ENCODE measurements around the gene ADI1. TPM values are rescaled to one million over a fixed set of nuclear protein-coding genes. Genes with fewer than 3 reads are reported as not detected.

Gene ADI1
- total and polyA plus RNA-seq, 5 donors from 2014 or later, result 21.2 to 52.4 (median 48.9) TPM

DNA sequence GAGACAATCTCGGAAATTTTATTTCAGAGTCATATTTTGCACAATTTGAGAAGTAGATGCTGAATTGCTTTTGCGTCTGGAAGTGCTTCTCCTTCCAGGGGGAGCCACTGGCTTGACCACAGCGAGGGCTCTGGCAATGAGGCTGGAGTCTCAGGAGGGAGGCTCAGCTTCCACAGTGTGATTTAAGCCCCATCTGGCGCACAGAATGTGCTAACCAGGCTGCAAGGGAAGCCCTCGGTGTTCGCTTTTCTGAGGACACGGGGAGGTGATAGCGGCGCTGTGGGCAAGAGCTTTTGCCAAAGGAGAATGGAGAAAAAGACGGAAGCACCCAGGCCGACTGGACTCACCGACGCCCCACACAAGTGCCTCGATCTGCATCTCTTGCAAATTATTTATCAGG is 52.4 kb downstream of the ADI1 start:
- no peak for DNase-seq
- H3K9me3 Mint-ChIP-seq, result no peaks in the 10 kb centered on the region
- no peaks in the 10 kb centered on the region for H3K4me1 ChIP-seq (ENCODE audit: control insufficient read depth, insufficient read depth, low read length, poor library complexity, severe bottlenecking)
- no peaks in the 10 kb centered on the region for H3K27me3 ChIP-seq (ENCODE audit: control insufficient read depth, insufficient read depth, low read length)
- H3K4me3 ChIP-seq (ENCODE audit: low read depth, low read length), result no peak overlapping the region
- peaks cover 70% of the 10 kb centered on the region for H3K36me3 ChIP-seq (ENCODE audit: control insufficient read depth, insufficient read depth, low read length)
- no peak overlapping the region for H3K27ac ChIP-seq (ENCODE audit: insufficient read depth, low read length, poor library complexity, severe bottlenecking)
- no peak overlapping the region for H3K4me3 Mint-ChIP-seq
- no peaks in the 10 kb centered on the region for H3K27me3 Mint-ChIP-seq
- H3K27ac Mint-ChIP-seq, result no peak overlapping the region
- no peak for ATAC-seq (ENCODE audit: low read depth in 2 of 2)
- H3K9me3 ChIP-seq (ENCODE audit: control insufficient read depth in 2 of 2, low read length in 2 of 2), result no peaks in the 10 kb centered on the region
- peaks cover 2 to 5% (median 3%) of the 10 kb centered on the region in 4 donors for H3K4me1 Mint-ChIP-seq
- H3K36me3 Mint-ChIP-seq, result peaks cover 49% of the 10 kb centered on the region

GRCh38 chr2:3466482-3466863 is 52.9 kb downstream of the ADI1 start:
- no peaks in the 10 kb centered on the region for H3K4me1 ChIP-seq (ENCODE audit: control insufficient read depth, insufficient read depth, low read length, poor library complexity, severe bottlenecking)
- ATAC-seq (ENCODE audit: low read depth in 2 of 2), result no peak
- peaks cover 2 to 7% (median 5%) of the 10 kb centered on the region in 4 donors for H3K4me1 Mint-ChIP-seq
- no peak overlapping the region for H3K27ac Mint-ChIP-seq
- H3K27ac ChIP-seq (ENCODE audit: insufficient read depth, low read length, poor library complexity, severe bottlenecking), result no peak overlapping the region
- H3K4me3 ChIP-seq (ENCODE audit: low read depth, low read length), result no peak overlapping the region
- no peaks in the 10 kb centered on the region for H3K9me3 Mint-ChIP-seq
- H3K27me3 Mint-ChIP-seq, result no peaks in the 10 kb centered on the region
- H3K36me3 Mint-ChIP-seq, result peaks cover 45% of the 10 kb centered on the region
- peaks cover 65% of the 10 kb centered on the region for H3K36me3 ChIP-seq (ENCODE audit: control insufficient read depth, insufficient read depth, low read length)
- H3K4me3 Mint-ChIP-seq, result no peak overlapping the region
- H3K27me3 ChIP-seq (ENCODE audit: control insufficient read depth, insufficient read depth, low read length), result no peaks in the 10 kb centered on the region
- DNase-seq, result no peak
- H3K9me3 ChIP-seq (ENCODE audit: control insufficient read depth in 2 of 2, low read length in 2 of 2), result no peaks in the 10 kb centered on the region

- DNase-seq (no peak), ATAC-seq (ENCODE audit: low read depth in 2 of 2) (no peak)
- peaks cover 45% of the 10 kb centered on the region for H3K36me3 Mint-ChIP-seq
- peaks cover 2 to 10% (median 6%) of the 10 kb centered on the region in 4 donors for H3K4me1 Mint-ChIP-seq
- Histone ChIP-seq H3K4me1 (ENCODE audit: control insufficient read depth, insufficient read depth, low read length, poor library complexity, severe bottlenecking) (no peaks in the 10 kb centered on the region), H3K27me3 (ENCODE audit: control insufficient read depth, insufficient read depth, low read length) (no peaks in the 10 kb centered on the region), H3K9me3 (ENCODE audit: control insufficient read depth in 2 of 2, low read length in 2 of 2) (no peaks in the 10 kb centered on the region), H3K36me3 (ENCODE audit: control insufficient read depth, insufficient read depth, low read length) (peaks cover 61% of the 10 kb centered on the region), H3K27ac (ENCODE audit: insufficient read depth, low read length, poor library complexity, severe bottlenecking) (no peak overlapping the region), H3K4me3 (ENCODE audit: low read depth, low read length) (no peak overlapping the region)
- H3K27me3 Mint-ChIP-seq, result no peaks in the 10 kb centered on the region
- H3K9me3 Mint-ChIP-seq, result no peaks in the 10 kb centered on the region
- H3K27ac Mint-ChIP-seq, result no peak overlapping the region
- H3K4me3 Mint-ChIP-seq, result no peak overlapping the region
Observed at GRCh38 chr2:3465844-3466481, 53.4 kb downstream of the ADI1 start.

GRCh38 chr2:3465328-3465727 is 54.0 kb downstream of the ADI1 start:
- Histone ChIP-seq H3K4me3 (ENCODE audit: low read depth, low read length) (no peak overlapping the region), H3K36me3 (ENCODE audit: control insufficient read depth, insufficient read depth, low read length) (peaks cover 59% of the 10 kb centered on the region), H3K4me1 (ENCODE audit: control insufficient read depth, insufficient read depth, low read length, poor library complexity, severe bottlenecking) (no peaks in the 10 kb centered on the region), H3K27ac (ENCODE audit: insufficient read depth, low read length, poor library complexity, severe bottlenecking) (no peak overlapping the region), H3K27me3 (ENCODE audit: control insufficient read depth, insufficient read depth, low read length) (no peaks in the 10 kb centered on the region), H3K9me3 (ENCODE audit: control insufficient read depth in 2 of 2, low read length in 2 of 2) (no peaks in the 10 kb centered on the region)
- ATAC-seq (ENCODE audit: low read depth in 2 of 2) (no peak), DNase-seq (no peak)
- no peak overlapping the region for H3K4me3 Mint-ChIP-seq
- H3K9me3 Mint-ChIP-seq, result no peaks in the 10 kb centered on the region
- H3K27ac Mint-ChIP-seq, result no peak overlapping the region
- H3K36me3 Mint-ChIP-seq, result peaks cover 39% of the 10 kb centered on the region
- H3K27me3 Mint-ChIP-seq, result no peaks in the 10 kb centered on the region
- H3K4me1 Mint-ChIP-seq, result peaks cover 2 to 10% (median 6%) of the 10 kb centered on the region in 4 donors

- Histone ChIP-seq H3K4me3 (ENCODE audit: low read depth, low read length) (no peak overlapping the region), H3K27ac (ENCODE audit: insufficient read depth, low read length, poor library complexity, severe bottlenecking) (no peak overlapping the region), H3K9me3 (ENCODE audit: control insufficient read depth in 2 of 2, low read length in 2 of 2) (no peaks in the 10 kb centered on the region), H3K27me3 (ENCODE audit: control insufficient read depth, insufficient read depth, low read length) (no peaks in the 10 kb centered on the region), H3K36me3 (ENCODE audit: control insufficient read depth, insufficient read depth, low read length) (peaks cover 54% of the 10 kb centered on the region), H3K4me1 (ENCODE audit: control insufficient read depth, insufficient read depth, low read length, poor library complexity, severe bottlenecking) (no peaks in the 10 kb centered on the region)
- H3K4me1 Mint-ChIP-seq, result peaks cover 2 to 10% (median 6%) of the 10 kb centered on the region in 4 donors
- no peak for DNase-seq
- no peak overlapping the region for H3K4me3 Mint-ChIP-seq
- no peak overlapping the region for H3K27ac Mint-ChIP-seq
- peaks cover 33% of the 10 kb centered on the region for H3K36me3 Mint-ChIP-seq
- H3K9me3 Mint-ChIP-seq, result no peaks in the 10 kb centered on the region
- no peak for ATAC-seq (ENCODE audit: low read depth in 2 of 2)
- H3K27me3 Mint-ChIP-seq, result no peaks in the 10 kb centered on the region
Observed at GRCh38 chr2:3464401-3465005, 54.8 kb downstream of the ADI1 start.

DNA sequence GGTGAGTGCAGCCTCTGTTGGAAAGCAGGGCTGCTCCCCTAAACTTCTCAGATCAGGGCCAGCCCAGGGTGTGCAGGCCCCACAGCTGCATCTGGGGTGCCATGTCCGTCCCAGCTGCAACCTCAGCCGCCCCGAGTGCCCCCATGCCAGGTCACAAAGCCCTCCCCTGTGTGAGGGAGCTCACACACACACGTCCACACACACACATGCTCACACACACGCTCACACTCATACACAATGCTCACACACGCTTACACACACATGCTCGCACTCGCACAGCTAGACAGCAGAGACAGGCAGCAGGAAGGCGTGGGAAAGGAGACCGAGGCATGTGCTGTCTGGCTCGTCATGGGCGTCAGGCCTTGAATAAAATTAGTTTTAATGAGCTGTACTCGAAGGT is 55.4 kb downstream of the ADI1 start:
- no peak overlapping the region for H3K27ac Mint-ChIP-seq
- H3K4me1 ChIP-seq (ENCODE audit: control insufficient read depth, insufficient read depth, low read length, poor library complexity, severe bottlenecking), result no peaks in the 10 kb centered on the region
- no peak for ATAC-seq (ENCODE audit: low read depth in 2 of 2)
- no peak overlapping the region for H3K27ac ChIP-seq (ENCODE audit: insufficient read depth, low read length, poor library complexity, severe bottlenecking)
- H3K36me3 ChIP-seq (ENCODE audit: control insufficient read depth, insufficient read depth, low read length), result peaks cover 52% of the 10 kb centered on the region
- H3K9me3 Mint-ChIP-seq, result no peaks in the 10 kb centered on the region
- DNase-seq, result no peak
- no peak overlapping the region for H3K4me3 Mint-ChIP-seq
- H3K9me3 ChIP-seq (ENCODE audit: control insufficient read depth in 2 of 2, low read length in 2 of 2), result no peaks in the 10 kb centered on the region
- peaks cover 2 to 10% (median 6%) of the 10 kb centered on the region in 4 donors for H3K4me1 Mint-ChIP-seq
- H3K4me3 ChIP-seq (ENCODE audit: low read depth, low read length), result no peak overlapping the region
- peaks cover 32% of the 10 kb centered on the region for H3K36me3 Mint-ChIP-seq
- H3K27me3 ChIP-seq (ENCODE audit: control insufficient read depth, insufficient read depth, low read length), result no peaks in the 10 kb centered on the region
- H3K27me3 Mint-ChIP-seq, result no peaks in the 10 kb centered on the region

DNA sequence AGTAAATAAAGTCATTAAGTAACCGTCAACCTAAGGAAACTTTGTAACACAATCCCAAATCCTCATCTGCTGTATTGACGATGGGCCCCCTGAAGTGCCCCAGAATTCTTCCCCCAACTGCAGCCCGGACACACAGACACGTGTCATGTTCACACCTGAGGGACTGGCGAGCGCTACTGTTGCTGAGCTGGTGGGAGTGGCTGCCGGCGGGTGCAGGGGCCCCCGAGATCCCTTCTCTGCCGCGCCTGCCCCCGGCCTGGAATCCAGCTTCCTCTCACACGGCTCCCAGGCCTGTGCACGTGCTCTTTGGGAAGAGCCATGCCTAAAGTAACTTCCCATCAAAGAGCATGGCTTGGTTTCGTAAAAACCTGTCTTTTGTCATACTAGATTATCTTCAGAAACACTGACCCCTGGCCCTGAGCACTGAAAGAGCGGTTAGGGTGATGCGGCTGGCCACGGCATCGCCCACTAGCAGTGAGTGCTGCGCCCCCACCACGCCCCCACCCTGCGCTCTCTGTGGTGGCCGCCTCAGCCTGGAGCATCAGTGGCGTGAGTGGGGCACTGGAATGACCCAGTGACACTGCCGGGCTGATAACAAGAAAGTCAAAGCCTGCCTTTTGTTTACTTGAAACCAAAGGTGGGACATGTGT is 56.0 kb downstream of the ADI1 start:
- no peak overlapping the region for H3K4me3 Mint-ChIP-seq
- no peaks in the 10 kb centered on the region for H3K9me3 ChIP-seq (ENCODE audit: control insufficient read depth in 2 of 2, low read length in 2 of 2)
- no peak overlapping the region for H3K27ac ChIP-seq (ENCODE audit: insufficient read depth, low read length, poor library complexity, severe bottlenecking)
- no peaks in the 10 kb centered on the region for H3K4me1 ChIP-seq (ENCODE audit: control insufficient read depth, insufficient read depth, low read length, poor library complexity, severe bottlenecking)
- no peak for ATAC-seq (ENCODE audit: low read depth in 2 of 2)
- no peak overlapping the region for H3K27ac Mint-ChIP-seq
- H3K27me3 Mint-ChIP-seq, result no peaks in the 10 kb centered on the region
- H3K27me3 ChIP-seq (ENCODE audit: control insufficient read depth, insufficient read depth, low read length), result no peaks in the 10 kb centered on the region
- peaks cover 31% of the 10 kb centered on the region for H3K36me3 Mint-ChIP-seq
- no peak overlapping the region for H3K4me3 ChIP-seq (ENCODE audit: low read depth, low read length)
- peaks cover 51% of the 10 kb centered on the region for H3K36me3 ChIP-seq (ENCODE audit: control insufficient read depth, insufficient read depth, low read length)
- peaks cover 2 to 10% (median 6%) of the 10 kb centered on the region in 4 donors for H3K4me1 Mint-ChIP-seq
- no peaks in the 10 kb centered on the region for H3K9me3 Mint-ChIP-seq
- DNase-seq, result no peak
